ACC112 (cell line): ENCODE measurements around the gene ZDHHC8.
"Not testable (repeated sequence)": the region's sequence is repeated elsewhere in the genome, so short reads cannot be mapped to it uniquely, and the experiment has no call there.

Experiments used
- H2AFZ ChIP-seq: fragments of 200-600 bp; sonication (generic); one replicate; pipeline ENCODE4 v1.6.0; 2017; ENCODE audit warnings: antibody characterized with exemption, low read length; ENCODE audit not compliant: unreplicated experiment
- H3K27ac ChIP-seq: fragments of 200-600 bp; sonication (generic); 2 replicates; pipeline ENCODE4 v1.5.1; 2014; ENCODE audit warnings: low read depth, mild to moderate bottlenecking, antibody characterized with exemption, low read length, moderate library complexity
- H3K27me3 ChIP-seq: fragments of 200-600 bp; sonication (generic); 2 replicates; pipeline ENCODE4 v1.6.1; 2014; ENCODE audit warnings: mild to moderate bottlenecking, antibody characterized with exemption, low read length, moderate library complexity, mixed read lengths; ENCODE audit not compliant: insufficient read depth
- H3K36me3 ChIP-seq: fragments of 200-600 bp; sonication (generic); 2 replicates; pipeline ENCODE4 v1.6.1; 2016; ENCODE audit warnings: mild to moderate bottlenecking, antibody characterized with exemption, low read length, moderate library complexity, mixed read lengths; ENCODE audit not compliant: insufficient read depth
- H3K4me1 ChIP-seq: fragments of 200-600 bp; sonication (generic); one replicate; pipeline ENCODE4 v1.6.1; 2016; ENCODE audit warnings: low read length, mixed read lengths; ENCODE audit not compliant: insufficient read depth, unreplicated experiment, control insufficient read depth
- H3K4me3 ChIP-seq: fragments of 200-600 bp; sonication (generic); 2 replicates; pipeline ENCODE4 v1.5.1; 2014; ENCODE audit warnings: mild to moderate bottlenecking, low read depth, low read length
- H3K79me2 ChIP-seq: fragments of 200-600 bp; sonication (generic); one replicate; pipeline ENCODE4 v1.6.0; 2016; ENCODE audit warnings: low read length; ENCODE audit not compliant: control insufficient read depth, unreplicated experiment, insufficient read depth

Gene ZDHHC8

DNA sequence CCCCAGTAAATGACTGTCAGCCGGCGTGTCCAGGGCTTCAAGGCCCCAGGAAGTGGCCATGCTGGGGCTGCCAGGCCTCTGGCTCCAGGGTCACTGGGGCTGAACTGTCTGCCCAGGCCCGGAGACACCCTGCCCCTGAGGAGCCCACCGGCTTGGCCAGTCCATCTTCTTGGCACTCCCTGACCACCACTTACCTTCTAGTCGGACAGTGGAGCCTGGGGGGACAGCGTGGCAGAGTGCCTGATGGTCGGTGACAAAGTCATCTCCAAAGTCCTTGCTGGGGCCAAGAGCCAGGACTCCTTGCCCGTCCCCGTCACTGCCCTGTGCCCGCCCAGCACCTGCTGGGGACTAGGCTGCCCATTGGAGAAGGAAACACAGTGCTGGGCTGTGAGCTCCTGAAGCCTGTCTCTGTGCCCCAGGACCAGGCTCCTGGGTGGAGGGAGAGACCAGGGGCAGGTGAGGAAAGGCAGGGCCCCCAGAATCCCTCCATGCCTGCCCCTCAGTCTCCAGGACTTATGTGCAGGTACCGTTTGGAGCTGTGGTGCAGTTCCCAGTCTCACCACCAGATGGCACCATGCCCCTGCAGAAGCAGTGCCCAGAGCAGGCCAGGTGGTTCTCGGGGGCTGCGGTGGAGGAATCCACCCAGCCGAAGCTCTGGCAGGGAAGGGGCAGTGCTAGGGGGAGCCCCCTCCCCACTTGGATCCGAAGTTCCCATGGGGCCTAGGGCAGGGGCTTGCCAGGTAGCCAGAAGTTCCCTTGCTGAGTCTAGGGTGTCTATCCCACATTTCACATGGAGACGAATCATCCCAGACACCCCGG is 25.2 kb downstream of the ZDHHC8 start:
- no peaks in the 10 kb centered on the region for H3K36me3 ChIP-seq
- H3K4me1 ChIP-seq = no peaks in the 10 kb centered on the region
- H3K27me3 ChIP-seq = no peaks in the 10 kb centered on the region
- H3K4me3 ChIP-seq = no peak overlapping the region
- H3K79me2 ChIP-seq = no peaks in the 10 kb centered on the region
- H2AFZ ChIP-seq = no peak overlapping the region
- H3K27ac ChIP-seq = no peak overlapping the region

DNA sequence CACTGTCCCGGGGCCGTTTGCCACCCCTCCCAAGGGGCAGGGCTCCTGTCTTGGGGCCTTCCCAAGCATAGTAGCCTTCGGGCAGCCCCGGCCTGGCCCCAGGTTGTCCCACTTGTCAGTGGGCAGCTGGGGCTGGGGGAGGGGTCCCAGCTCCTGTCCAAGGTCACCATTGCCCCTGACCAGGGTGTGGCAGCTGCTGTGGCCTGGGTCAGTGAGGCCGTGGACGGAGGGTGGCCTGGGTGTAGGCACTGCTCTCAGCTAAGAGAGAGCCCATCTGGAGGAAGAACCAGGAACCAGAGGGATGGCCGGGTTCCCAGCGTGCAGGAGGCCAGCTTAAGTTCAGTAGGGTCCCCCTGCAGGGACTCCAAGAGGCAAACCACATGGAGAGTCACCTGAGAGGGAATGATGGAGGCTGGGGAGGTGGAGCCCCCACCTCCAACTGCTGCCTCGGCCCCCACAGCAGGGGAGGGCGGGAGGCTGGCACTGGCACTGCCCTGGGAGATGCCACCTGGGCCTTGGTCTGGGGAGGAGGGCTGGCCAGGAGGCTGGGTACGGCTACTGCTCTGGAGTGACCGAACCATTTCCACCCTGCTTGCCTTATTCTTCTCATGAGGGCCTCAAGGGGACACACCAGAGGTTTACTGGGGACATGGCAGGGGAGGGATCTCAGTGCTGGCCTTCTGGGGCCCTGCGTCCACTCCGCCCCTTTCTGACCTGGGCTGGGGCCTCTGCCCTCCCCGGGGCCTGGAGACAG is 26.0 kb downstream of the ZDHHC8 start:
- no peak overlapping the region for H3K4me3 ChIP-seq
- no peaks in the 10 kb centered on the region for H3K4me1 ChIP-seq
- no peak overlapping the region for H3K27ac ChIP-seq

GRCh38 chr22:20158391-20159036 is 26.9 kb downstream of the ZDHHC8 start:
- no peaks in the 10 kb centered on the region for H3K4me1 ChIP-seq
- no peak overlapping the region for H3K4me3 ChIP-seq
- no peaks in the 10 kb centered on the region for H3K27me3 ChIP-seq
- no peak overlapping the region for H3K27ac ChIP-seq
- H3K79me2 ChIP-seq = no peaks in the 10 kb centered on the region
- H2AFZ ChIP-seq = no peak overlapping the region
- no peaks in the 10 kb centered on the region for H3K36me3 ChIP-seq

More for the DNA sequence above, 26.0 kb downstream of the ZDHHC8 start:
- no peaks in the 10 kb centered on the region for H3K36me3 ChIP-seq
- no peak overlapping the region for H2AFZ ChIP-seq
- no peaks in the 10 kb centered on the region for H3K79me2 ChIP-seq
- no peaks in the 10 kb centered on the region for H3K27me3 ChIP-seq

DNA sequence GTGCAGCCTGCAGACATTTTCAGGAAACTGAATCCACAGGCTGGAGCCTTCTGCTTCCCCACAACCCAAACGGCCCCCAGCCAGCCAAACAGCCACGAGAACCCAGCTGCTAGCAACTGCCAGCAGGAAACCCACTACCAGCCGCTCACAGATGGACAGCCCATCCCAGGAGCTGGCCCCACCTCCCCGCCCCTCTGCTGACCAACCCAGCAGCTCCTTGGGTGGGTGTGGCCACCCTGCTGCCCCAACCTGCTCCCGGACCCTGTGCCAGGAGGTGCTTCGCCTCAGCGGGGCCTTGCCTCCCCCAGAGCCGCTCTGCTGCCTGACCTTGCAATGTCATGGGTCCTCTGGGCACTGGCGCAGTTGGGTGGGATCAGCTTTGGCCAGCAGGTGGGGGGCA is 27.5 kb downstream of the ZDHHC8 start:
- no peaks in the 10 kb centered on the region for H3K4me1 ChIP-seq
- no peak overlapping the region for H3K4me3 ChIP-seq
- H3K36me3 ChIP-seq = no peaks in the 10 kb centered on the region
- H3K27ac ChIP-seq = no peak overlapping the region
- H3K27me3 ChIP-seq = no peaks in the 10 kb centered on the region
- H3K79me2 ChIP-seq = no peaks in the 10 kb centered on the region
- H2AFZ ChIP-seq = no peak overlapping the region

GRCh38 chr22:20159531-20159930 is 27.9 kb downstream of the ZDHHC8 start:
- not testable (repeated sequence) for H3K36me3 ChIP-seq, H3K27me3 ChIP-seq, H3K4me3 ChIP-seq, H3K27ac ChIP-seq, H3K4me1 ChIP-seq, H3K79me2 ChIP-seq, H2AFZ ChIP-seq

GRCh38 chr22:20160041-20160440 is 28.4 kb downstream of the ZDHHC8 start:
- no peak overlapping the region for H3K4me3 ChIP-seq
- H3K27ac ChIP-seq = no peak overlapping the region
- H3K27me3 ChIP-seq = no peaks in the 10 kb centered on the region
- no peak overlapping the region for H2AFZ ChIP-seq
- no peaks in the 10 kb centered on the region for H3K4me1 ChIP-seq
- H3K36me3 ChIP-seq = no peaks in the 10 kb centered on the region
- no peaks in the 10 kb centered on the region for H3K79me2 ChIP-seq

GRCh38 chr22:20164863-20165262 is 33.3 kb downstream of the ZDHHC8 start:
- H2AFZ ChIP-seq = no peak overlapping the region
- H3K79me2 ChIP-seq = no peaks in the 10 kb centered on the region
- no peak overlapping the region for H3K27ac ChIP-seq
- no peaks in the 10 kb centered on the region for H3K27me3 ChIP-seq
- no peaks in the 10 kb centered on the region for H3K4me1 ChIP-seq
- no peaks in the 10 kb centered on the region for H3K36me3 ChIP-seq
- no peak overlapping the region for H3K4me3 ChIP-seq

GRCh38 chr22:20165421-20165820 is 33.8 kb downstream of the ZDHHC8 start:
- no peaks in the 10 kb centered on the region for H3K27me3 ChIP-seq
- H3K27ac ChIP-seq = no peak overlapping the region
- H3K4me1 ChIP-seq = no peaks in the 10 kb centered on the region
- no peak overlapping the region for H3K4me3 ChIP-seq
- H3K36me3 ChIP-seq = no peaks in the 10 kb centered on the region
- no peaks in the 10 kb centered on the region for H3K79me2 ChIP-seq
- no peak overlapping the region for H2AFZ ChIP-seq

DNA sequence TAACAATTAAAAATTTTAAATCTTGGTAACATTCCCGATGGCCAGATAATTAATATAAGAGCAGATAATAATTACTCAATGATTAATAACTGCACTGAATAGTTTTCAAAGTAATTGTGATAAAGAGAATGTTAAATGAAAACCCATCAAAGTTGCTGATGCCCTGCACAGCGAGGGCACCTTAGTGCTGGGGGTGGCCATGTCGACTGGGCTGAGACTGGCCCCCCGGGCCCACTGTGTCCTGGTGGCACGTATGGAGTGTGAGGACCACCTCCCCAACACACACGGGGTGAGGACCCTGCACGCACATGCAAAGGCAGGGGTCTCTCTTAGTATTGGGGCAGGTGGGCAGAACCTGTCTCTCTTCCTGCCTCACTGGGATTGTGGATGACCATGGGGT is 34.3 kb downstream of the ZDHHC8 start:
- no peak overlapping the region for H3K27ac ChIP-seq
- no peaks in the 10 kb centered on the region for H3K36me3 ChIP-seq
- H3K79me2 ChIP-seq = no peaks in the 10 kb centered on the region
- H3K27me3 ChIP-seq = no peaks in the 10 kb centered on the region
- no peaks in the 10 kb centered on the region for H3K4me1 ChIP-seq
- H2AFZ ChIP-seq = no peak overlapping the region
- H3K4me3 ChIP-seq = no peak overlapping the region

GRCh38 chr22:20166703-20167102 is 35.1 kb downstream of the ZDHHC8 start:
- H3K79me2 ChIP-seq = no peaks in the 10 kb centered on the region
- no peak overlapping the region for H2AFZ ChIP-seq
- H3K27ac ChIP-seq = no peak overlapping the region
- H3K4me1 ChIP-seq = no peaks in the 10 kb centered on the region
- no peaks in the 10 kb centered on the region for H3K27me3 ChIP-seq
- no peak overlapping the region for H3K4me3 ChIP-seq
- no peaks in the 10 kb centered on the region for H3K36me3 ChIP-seq
